ENCODE results near the gene FKBP11. TPM values are rescaled to one million over a fixed set of nuclear protein-coding genes. Genes with fewer than 3 reads are reported as not detected.

Gene FKBP11
- 34.1 and 47.1 TPM in 2 replicates for total RNA-seq

DNA sequence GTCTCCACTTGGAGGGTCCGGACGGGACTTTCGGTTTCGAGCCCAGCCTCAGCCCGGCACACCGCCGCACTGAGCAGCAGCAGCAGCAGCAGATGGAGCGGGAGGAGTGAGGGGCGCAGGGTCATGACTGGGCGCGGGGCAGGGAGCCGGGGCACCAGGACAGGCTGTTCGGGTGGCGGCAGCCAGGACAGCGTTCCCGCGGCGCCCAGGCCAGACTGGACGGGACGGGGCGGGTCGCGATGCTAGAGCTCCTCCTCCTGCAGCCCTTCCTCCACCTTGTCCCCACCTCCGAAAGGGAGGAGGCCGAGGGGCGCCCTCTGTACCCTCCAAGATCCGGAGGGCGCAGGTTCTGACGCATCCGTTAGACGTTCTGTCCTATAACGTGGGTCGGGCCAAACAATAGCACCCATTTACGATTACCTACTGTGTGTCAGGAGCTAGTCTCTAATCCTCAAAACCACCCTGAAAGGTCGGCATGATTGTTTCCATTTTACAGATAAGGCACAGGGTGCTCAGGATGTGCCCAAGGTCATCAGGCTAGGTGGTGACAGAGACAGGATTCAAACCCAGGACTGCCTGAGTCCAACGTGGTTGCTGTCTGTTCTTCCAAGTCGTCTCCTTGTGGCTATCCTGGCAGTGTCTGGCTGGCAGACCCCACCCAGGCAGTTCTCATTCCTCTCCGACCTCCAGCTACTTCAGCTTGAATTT lies at the start of gene FKBP11:
FKBP11 (minus strand) TSS at position 189 of the 708 bp plus-strand sequence; CDS start at position 125, 64 bp downstream.

GRCh38 chr12:48957141-48958048 lies 32.1 kb upstream of the FKBP11 start, which contains the start of gene ARF3:
TSS of gene ARF3 (minus strand) at chr12:48957487. CDS start at chr12:48941095, 16,392 bp downstream.

Small RNAs within 50 kb of the gene (small RNA-seq; reads per million reads assigned to genes)
- gene AC073610.1 (not detected), gene RNU6-600P (not detected)

Other genes starting within 250 kb of the FKBP11 start
- 43.1 and 51.4 TPM in 2 replicates for gene KANSL2, start 243.3 kb downstream of the FKBP11 start, total RNA-seq
- gene CCNT1, start 208.8 kb downstream of the FKBP11 start, total RNA-seq = 31.0 and 36.5 TPM in 2 replicates
- gene ADCY6, start 136.4 kb downstream of the FKBP11 start, total RNA-seq = 21.3 and 32.6 TPM in 2 replicates
- 22.0 and 23.9 TPM in 2 replicates for gene CACNB3, start 107.0 kb downstream of the FKBP11 start, total RNA-seq
- 56.7 and 80.9 TPM in 2 replicates for gene DDX23, start 73.3 kb downstream of the FKBP11 start, total RNA-seq
- gene RND1, start 59.6 kb downstream of the FKBP11 start, total RNA-seq = not detected in 2 replicates
- gene ARF3, start 32.0 kb upstream of the FKBP11 start, total RNA-seq = 19.6 and 45.4 TPM in 2 replicates
- gene WNT10B, start 46.2 kb upstream of the FKBP11 start, total RNA-seq = 0.22 and 0.39 TPM in 2 replicates
- 0.11 TPM in 1 of 2 replicates, not detected in the other for gene WNT1, start 52.8 kb upstream of the FKBP11 start, total RNA-seq
- gene DDN, start 73.9 kb upstream of the FKBP11 start, total RNA-seq = under 0.01 and 0.22 TPM in 2 replicates
- gene PRKAG1, start 93.3 kb upstream of the FKBP11 start, total RNA-seq = 72.2 and 74.6 TPM in 2 replicates
- gene KMT2D, start 135.3 kb upstream of the FKBP11 start, total RNA-seq = 32.1 and 41.2 TPM in 2 replicates
- not detected in 2 replicates for gene RHEBL1, start 144.5 kb upstream of the FKBP11 start, total RNA-seq
- under 0.01 TPM in 1 of 2 replicates, not detected in the other for gene DHH, start 169.3 kb upstream of the FKBP11 start, total RNA-seq
- 41.3 and 81.3 TPM in 2 replicates for gene LMBR1L, start 185.4 kb upstream of the FKBP11 start, total RNA-seq
- gene TUBA1B, start 205.9 kb upstream of the FKBP11 start, total RNA-seq = 451 and 3,354 TPM in 2 replicates